Panc1 (cell line): ENCODE data around the gene AGBL4. TPM values are rescaled to one million over a fixed set of nuclear protein-coding genes. Genes with fewer than 3 reads are reported as not detected.

Experiments used
- ATAC-seq: fragments of 200-7000 bp; cut with Tn5 transposase; 2 replicates; pipeline ENCODE4 v1.9.1; 2020; ENCODE audit warnings: mild to moderate bottlenecking, moderate library complexity
- BruUV-seq: library from RNA; stranded (reverse); fragments of 400-500 nt; replicated peaks from 2 replicates; lab custom pipeline; 2021; lab: Mats Ljungman, UMichigan
- CTCF ChIA-PET: fragments of 300-600 bp; sonication (Branson Sonifier 250); formaldehyde crosslinking; loops from one replicate; lab custom pipeline; 2022; ENCODE audit warnings: antibody characterized with exemption; lab: Charles Lee
- POLR2A ChIA-PET: fragments of 300-600 bp; sonication (Branson Sonifier 250); formaldehyde crosslinking; loops from one replicate; lab custom pipeline; 2022; ENCODE audit warnings: antibody characterized with exemption; lab: Charles Lee
- DNase-seq: peaks from one replicate; pipeline ENCODE4 v3.0.0-alpha.2; 2010; ENCODE audit warnings: low read depth, low spot score
- H3K27ac ChIP-seq: 2 replicates; pipeline ENCODE4 v1.5.1; 2011; ENCODE audit warnings: mild to moderate bottlenecking, low read length, inconsistent platforms
- H3K27me3 ChIP-seq: fragments of 200-500 bp; sonication (Bioruptor generic); 2 replicates; pipeline ENCODE4 v1.6.0; 2014; ENCODE audit warnings: low read length, inconsistent platforms; ENCODE audit not compliant: control insufficient read depth, insufficient read depth
- H3K36me3 ChIP-seq: fragments of 200-500 bp; sonication (Bioruptor generic); 2 replicates; pipeline ENCODE4 v1.5.1; 2014; ENCODE audit warnings: inconsistent platforms, mild to moderate bottlenecking, low read length, moderate library complexity; ENCODE audit not compliant: control insufficient read depth, insufficient read depth
- H3K4me1 ChIP-seq: 2 replicates; pipeline ENCODE4 v1.5.1; 2011; ENCODE audit warnings: inconsistent platforms, mild to moderate bottlenecking, low read length, moderate library complexity; ENCODE audit not compliant: control insufficient read depth, insufficient read depth
- H3K4me3 ChIP-seq, 2 experiments: 2 replicates each; pipeline ENCODE4 v1.5.1; 2011 to 2012; ENCODE audit warnings: low read depth in 2 of 2, low read length in 2 of 2, mild to moderate bottlenecking in 2 of 2, inconsistent platforms in 1 of 2, moderate library complexity in 1 of 2
- H3K9me3 ChIP-seq: fragments of 200-500 bp; sonication (Bioruptor generic); 2 replicates; pipeline ENCODE4 v1.5.1; 2014; ENCODE audit warnings: low read depth, mild to moderate bottlenecking, inconsistent platforms, low read length, moderate library complexity; ENCODE audit not compliant: control insufficient read depth, insufficient read depth
- POLR2AphosphoS5 ChIP-seq: IDR thresholded peaks from 2 replicates; pipeline ENCODE4 v1.6.1; 2012; ENCODE audit warnings: mild to moderate bottlenecking, low read depth, low read length, moderate library complexity
- REST ChIP-seq, 2 experiments: IDR thresholded peaks; 2 replicates each; pipeline ENCODE4 v1.6.1; 2011 to 2012; ENCODE audit warnings: low read depth in 2 of 2, control low read depth in 1 of 2, low read length in 1 of 2, mild to moderate bottlenecking in 1 of 2, moderate library complexity in 1 of 2; ENCODE audit not compliant: insufficient read depth in 1 of 2
- SIN3A ChIP-seq: IDR thresholded peaks from 2 replicates; pipeline ENCODE4 v1.6.1; 2012; ENCODE audit warnings: low read depth, mild to moderate bottlenecking, low read length, moderate library complexity, borderline replicate concordance; ENCODE audit not compliant: insufficient read depth
- TCF7L2 ChIP-seq: IDR thresholded peaks from 2 replicates; pipeline ENCODE4 v1.6.1; 2011; ENCODE audit warnings: mild to moderate bottlenecking, low read depth, low read length, inconsistent platforms
- in situ Hi-C: cut with HindIII; loops from 2 replicates; pipeline ENCODE4 v1.10.0; 2016; ENCODE audit warnings: low sequenced_read_pairs, low pct_unique_long_range_greater_than_20kb
- intact Hi-C: fragments of 100-400 bp; cut with micrococcal nuclease; formaldehyde crosslinking; loops from one replicate; pipeline ENCODE4 v1.10.0; 2022; ENCODE audit not compliant: unreplicated experiment
- total RNA-seq: library from RNA; stranded (reverse); gene quantifications from one replicate; pipeline ENCODE4 v1.2.1, GENCODE V29; 2021; ENCODE audit not compliant: unreplicated experiment
- TF ChIP-seq, protein P1 (sequence below): fragments of 450-650 bp; IDR thresholded peaks from 2 replicates; pipeline ENCODE4 v1.5.1; 2017; ENCODE audit warnings: mild to moderate bottlenecking

The AGBL4 gene
- total RNA-seq, 1 experiment from 2014 or later: not detected

- DNase-seq: no peak
- intact Hi-C loops (no loop called here), in situ Hi-C loops (no loop called here)
- Histone ChIP-seq H3K4me1 (no peaks in the 10 kb centered on the region), H3K4me3 (no peak overlapping the region), H3K27me3 (peaks cover 14% of the 10 kb centered on the region; the same call in 1 of the 2 replicates), H3K9me3 (no peaks in the 10 kb centered on the region), H3K36me3 (no peaks in the 10 kb centered on the region), H3K27ac (no peak overlapping the region)
- ChIA-PET POLR2A (no interaction called here), CTCF (interaction anchor here (0.8 kb wide), 1 partner anchor 50 kb away, joined by 4 read pairs; no protein-coding TSS in a partner anchor)
- TF ChIP-seq POLR2AphosphoS5: no peak
- TF ChIP-seq, protein P1, sequence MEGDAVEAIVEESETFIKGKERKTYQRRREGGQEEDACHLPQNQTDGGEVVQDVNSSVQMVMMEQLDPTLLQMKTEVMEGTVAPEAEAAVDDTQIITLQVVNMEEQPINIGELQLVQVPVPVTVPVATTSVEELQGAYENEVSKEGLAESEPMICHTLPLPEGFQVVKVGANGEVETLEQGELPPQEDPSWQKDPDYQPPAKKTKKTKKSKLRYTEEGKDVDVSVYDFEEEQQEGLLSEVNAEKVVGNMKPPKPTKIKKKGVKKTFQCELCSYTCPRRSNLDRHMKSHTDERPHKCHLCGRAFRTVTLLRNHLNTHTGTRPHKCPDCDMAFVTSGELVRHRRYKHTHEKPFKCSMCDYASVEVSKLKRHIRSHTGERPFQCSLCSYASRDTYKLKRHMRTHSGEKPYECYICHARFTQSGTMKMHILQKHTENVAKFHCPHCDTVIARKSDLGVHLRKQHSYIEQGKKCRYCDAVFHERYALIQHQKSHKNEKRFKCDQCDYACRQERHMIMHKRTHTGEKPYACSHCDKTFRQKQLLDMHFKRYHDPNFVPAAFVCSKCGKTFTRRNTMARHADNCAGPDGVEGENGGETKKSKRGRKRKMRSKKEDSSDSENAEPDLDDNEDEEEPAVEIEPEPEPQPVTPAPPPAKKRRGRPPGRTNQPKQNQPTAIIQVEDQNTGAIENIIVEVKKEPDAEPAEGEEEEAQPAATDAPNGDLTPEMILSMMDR: no peak
- TF ChIP-seq REST (IDR thresholded peaks at IDR 0.05; ENCODE audit: insufficient read depth in 1 of 2, low read depth in 2 of 2, low read length in 1 of 2): no peak
- no peak for TF ChIP-seq TCF7L2
- no peak for TF ChIP-seq SIN3A
- no TSS peak for BruUV-seq
- ATAC-seq: no peak
Observed at GRCh38 chr1:48695161-48695560, 1328.6 kb downstream of the AGBL4 start.

GRCh38 chr1:48693674-48694320 lies 1330.0 kb downstream of the AGBL4 start:
- in situ Hi-C loops: no loop called here
- Histone ChIP-seq H3K36me3 (no peaks in the 10 kb centered on the region), H3K27me3 (peaks cover 14% of the 10 kb centered on the region; the same call in 1 of the 2 replicates), H3K27ac (no peak overlapping the region), H3K4me1 (no peaks in the 10 kb centered on the region), H3K9me3 (no peaks in the 10 kb centered on the region), H3K4me3 (no peak overlapping the region)
- no TSS peak for BruUV-seq
- DNase-seq: no peak
- no peak for ATAC-seq
- no peak for TF ChIP-seq SIN3A
- no peak for TF ChIP-seq TCF7L2
- no peak for TF ChIP-seq REST (IDR thresholded peaks at IDR 0.05; ENCODE audit: insufficient read depth in 1 of 2, low read depth in 2 of 2, low read length in 1 of 2)
- TF ChIP-seq POLR2AphosphoS5: no peak
- TF ChIP-seq, protein P1: no peak
- ChIA-PET CTCF (no interaction called here), POLR2A (interaction anchor here (0.7 kb wide), 1 partner anchor 81 kb away, joined by 3 read pairs; no protein-coding TSS in a partner anchor)
- intact Hi-C loops: no loop called here
